TTC549 (cell line): ENCODE results near the gene KIF7.
"Not testable (repeated sequence)": the region's sequence is repeated elsewhere in the genome, so short reads cannot be mapped to it uniquely, and the experiment has no call there.

Experiments
- FAIRE-seq: peaks from 2 replicates; lab custom pipeline; 2012; peaks lifted over from hg19 to GRCh38; lab: Jason Lieb, UNC

Gene KIF7

GRCh38 chr15:89616228-89616627 lies 39.0 kb downstream of the KIF7 start:
- FAIRE-seq: no peak

GRCh38 chr15:89615135-89615534 lies 40.1 kb downstream of the KIF7 start:
- no peak for FAIRE-seq

GRCh38 chr15:89614164-89614563 lies 41.1 kb downstream of the KIF7 start:
- no peak for FAIRE-seq

GRCh38 chr15:89613031-89613430 lies 42.2 kb downstream of the KIF7 start:
- FAIRE-seq: no peak

GRCh38 chr15:89611317-89611716 lies 44.0 kb downstream of the KIF7 start:
- no peak for FAIRE-seq

- no peak for FAIRE-seq
These were observed 56.2 kb downstream of the KIF7 start for GRCh38 chr15:89599021-89599420.

- no peak for FAIRE-seq
These were observed 62.2 kb downstream of the KIF7 start for GRCh38 chr15:89593018-89593417.

- no peak for FAIRE-seq
These were observed 63.4 kb downstream of the KIF7 start for GRCh38 chr15:89591834-89592233.

- FAIRE-seq: no peak
These were observed 67.3 kb downstream of the KIF7 start for GRCh38 chr15:89587955-89588354.

- no peak for FAIRE-seq
These were observed 68.6 kb downstream of the KIF7 start for GRCh38 chr15:89586651-89587050.

- FAIRE-seq: not testable (repeated sequence)
These were observed 74.5 kb downstream of the KIF7 start for GRCh38 chr15:89580747-89581146.

- no peak for FAIRE-seq
These were observed 77.1 kb downstream of the KIF7 start for GRCh38 chr15:89578146-89578545.
